GM19035 (cell line): ENCODE measurements around the gene TMEM161B.
"Not testable (repeated sequence)": the region's sequence is repeated elsewhere in the genome, so short reads cannot be mapped to it uniquely, and the experiment has no call there.

Experiments
- ATAC-seq: cut with Tn5 transposase; IDR thresholded peaks from one replicate; pipeline ENCODE4 v1.9.1; 2021; ENCODE audit not compliant: unreplicated experiment

TMEM161B gene

DNA sequence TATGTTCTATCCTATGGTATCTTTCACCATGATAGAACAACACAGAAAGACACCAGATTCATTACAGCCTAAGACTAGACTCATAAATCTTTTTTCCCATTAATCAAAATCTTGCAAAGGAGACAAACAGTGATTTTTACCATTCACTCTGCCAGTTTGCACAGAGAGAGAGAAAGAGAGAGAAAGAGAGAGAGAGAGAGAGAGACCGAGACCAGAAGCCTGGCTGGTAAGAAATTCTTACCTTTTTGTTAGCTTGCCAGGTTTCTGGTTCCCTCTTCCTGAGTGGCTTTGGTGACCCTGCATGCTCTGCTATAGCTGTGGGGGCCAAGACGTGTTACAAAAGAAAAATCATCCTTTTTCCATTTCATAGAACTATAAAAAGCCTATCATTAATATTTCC, 18.6 kb downstream of the TMEM161B start:
- no peak for ATAC-seq

DNA sequence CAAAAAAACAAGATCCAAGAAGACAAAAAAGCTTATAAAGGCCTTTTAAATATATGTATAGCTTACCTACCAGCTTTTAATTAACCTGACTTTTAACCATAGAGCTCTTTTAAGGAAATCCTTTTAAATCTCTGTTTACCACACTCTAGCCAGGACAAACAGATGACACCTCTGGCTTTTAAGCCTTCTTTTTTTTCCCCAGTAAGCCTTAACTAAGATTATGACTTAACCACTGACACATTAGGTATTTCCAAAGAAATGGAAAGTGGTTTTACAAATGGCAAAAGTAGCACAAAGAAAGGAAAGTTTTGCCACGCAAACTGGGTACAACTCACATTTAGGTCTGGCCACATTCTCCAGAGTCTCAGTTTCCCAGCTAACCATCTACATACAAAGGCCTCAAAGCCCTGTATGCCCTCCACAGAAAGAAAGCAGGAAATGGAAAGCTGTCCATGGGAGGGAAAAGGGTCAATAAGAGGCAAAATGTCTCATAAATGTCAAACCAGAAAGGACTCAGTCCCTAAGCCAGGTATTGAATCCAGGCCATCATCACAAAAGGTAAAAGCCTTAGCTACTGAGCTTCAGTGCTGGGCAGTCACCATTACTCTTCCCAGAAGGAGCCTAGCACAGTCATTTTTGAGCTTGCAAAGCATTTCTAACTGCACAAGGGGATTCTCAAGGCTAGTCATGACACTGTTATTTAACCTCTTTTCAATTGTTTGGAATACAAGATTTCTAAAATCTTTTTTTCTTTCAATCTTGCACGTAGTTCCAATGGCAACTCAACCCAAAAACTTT, 19.7 kb downstream of the TMEM161B start:
- no peak for ATAC-seq

DNA sequence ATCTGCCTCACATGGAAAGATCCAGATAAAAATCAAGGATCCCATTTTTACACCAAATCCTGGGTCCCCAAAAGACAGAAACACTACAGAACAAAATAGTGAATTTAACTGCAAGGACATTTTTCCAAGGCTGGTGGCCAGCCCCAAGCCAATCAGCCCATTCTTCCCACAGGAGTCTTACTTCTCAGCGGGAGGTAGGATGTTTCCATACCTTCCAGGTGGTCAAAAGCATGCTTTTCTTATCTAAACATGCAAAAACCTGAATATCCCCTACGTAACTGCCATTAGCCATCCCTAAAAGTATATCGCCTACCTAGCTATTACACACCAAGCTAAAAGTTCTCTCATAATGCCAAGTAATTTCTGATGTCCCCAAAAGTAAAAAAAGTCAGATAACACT, 20.6 kb downstream of the TMEM161B start:
- no peak for ATAC-seq

DNA sequence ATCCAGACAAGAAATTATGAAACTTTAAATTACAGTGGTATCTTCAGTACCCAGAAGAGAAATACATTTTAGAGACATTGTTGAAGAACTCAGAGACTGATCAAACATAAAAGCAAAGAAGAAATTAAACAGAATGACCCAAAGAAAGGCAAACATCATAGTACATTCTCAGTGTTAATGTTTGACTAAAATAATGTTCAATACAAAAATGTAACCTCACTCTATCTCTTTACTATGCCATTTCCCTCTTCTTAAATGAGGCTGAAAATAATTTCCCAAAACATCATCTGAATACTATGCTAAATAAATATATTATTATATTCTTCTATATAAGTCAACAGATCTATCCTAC, 22.8 kb downstream of the TMEM161B start:
- no peak for ATAC-seq

DNA sequence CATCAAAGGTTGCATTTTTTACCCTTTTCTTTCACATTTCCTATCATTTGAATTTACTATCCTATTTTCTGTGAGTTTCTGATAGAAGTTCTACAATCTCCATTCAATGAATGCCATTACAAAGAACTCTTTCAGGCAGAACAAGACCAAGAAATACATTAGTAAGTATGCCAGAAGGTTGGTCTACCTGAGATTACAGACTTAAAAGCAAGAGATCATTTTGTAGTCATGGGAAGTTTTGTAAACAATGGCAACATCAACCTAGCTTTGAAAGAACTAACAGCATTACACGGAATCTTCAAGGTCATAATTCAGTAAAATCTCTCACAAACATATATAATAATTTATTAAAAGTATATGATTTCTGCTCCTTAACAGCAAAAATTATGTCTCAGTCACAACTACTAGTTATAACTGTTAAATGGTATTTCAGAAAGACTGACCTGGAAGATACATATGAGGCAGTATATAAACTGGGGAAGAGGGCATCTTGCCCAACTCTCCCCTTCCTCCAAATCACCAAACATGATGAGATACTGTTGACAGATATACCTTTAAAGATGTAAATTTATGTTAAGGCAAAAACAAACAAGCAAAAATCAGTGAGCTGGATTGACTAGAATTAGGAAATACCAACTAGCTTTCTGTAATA, 23.3 kb downstream of the TMEM161B start:
- ATAC-seq = no peak

DNA sequence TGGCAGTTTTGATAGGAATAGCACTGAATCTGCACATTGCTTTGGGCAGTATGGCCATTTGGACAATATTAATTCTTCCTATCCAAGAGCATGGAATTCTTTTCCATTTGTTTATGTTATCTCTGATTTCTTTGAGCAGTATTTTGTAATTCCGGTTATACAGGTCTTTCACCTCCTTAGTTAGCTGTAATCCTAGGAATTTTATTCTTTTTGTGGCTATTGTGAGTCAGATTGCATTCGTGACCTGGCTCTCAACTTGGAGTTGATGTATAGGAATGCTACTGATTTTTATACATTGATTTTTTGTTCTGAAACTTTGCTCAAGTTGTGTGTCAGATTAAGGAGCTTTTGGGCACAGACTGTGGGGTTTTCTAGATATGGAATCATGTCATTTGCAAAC, 24.0 kb downstream of the TMEM161B start:
- ATAC-seq = no peak

DNA sequence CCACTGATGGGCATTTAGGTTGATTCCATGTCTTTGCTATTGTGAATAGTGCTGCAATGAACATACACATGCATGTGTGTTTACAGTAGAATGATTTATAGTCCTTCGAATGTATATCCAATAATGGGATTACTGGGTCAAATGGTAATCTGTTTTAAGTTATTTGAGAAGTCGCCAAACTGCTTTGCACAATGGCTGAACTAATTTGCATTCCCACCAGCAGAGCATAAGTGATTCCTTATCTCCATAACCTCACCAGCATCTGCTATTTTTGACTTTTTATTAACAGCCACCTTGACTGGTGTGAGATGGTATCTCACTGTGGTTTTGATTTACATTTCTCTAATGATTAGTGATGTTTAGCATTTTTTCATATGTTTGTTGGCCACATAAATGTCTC, 25.2 kb downstream of the TMEM161B start:
- not testable (repeated sequence) for ATAC-seq

DNA sequence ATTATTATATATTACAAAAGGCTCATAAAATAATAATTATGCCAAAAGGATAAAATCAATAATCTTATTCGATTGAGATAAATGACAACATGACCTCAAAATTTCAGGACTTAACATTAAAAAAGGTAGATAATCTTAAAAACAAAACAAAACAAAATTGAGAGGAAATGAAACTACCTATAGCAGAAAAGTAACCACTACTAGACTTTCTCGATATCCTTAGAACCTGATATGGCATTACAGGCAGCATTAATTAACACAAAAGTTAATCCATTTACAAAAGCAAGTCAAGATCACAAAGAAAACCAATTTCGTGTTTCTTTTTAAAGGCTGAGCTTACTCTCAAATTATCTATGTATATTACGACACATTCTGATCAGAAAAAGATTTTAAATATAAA, 29.9 kb downstream of the TMEM161B start:
- no peak for ATAC-seq

DNA sequence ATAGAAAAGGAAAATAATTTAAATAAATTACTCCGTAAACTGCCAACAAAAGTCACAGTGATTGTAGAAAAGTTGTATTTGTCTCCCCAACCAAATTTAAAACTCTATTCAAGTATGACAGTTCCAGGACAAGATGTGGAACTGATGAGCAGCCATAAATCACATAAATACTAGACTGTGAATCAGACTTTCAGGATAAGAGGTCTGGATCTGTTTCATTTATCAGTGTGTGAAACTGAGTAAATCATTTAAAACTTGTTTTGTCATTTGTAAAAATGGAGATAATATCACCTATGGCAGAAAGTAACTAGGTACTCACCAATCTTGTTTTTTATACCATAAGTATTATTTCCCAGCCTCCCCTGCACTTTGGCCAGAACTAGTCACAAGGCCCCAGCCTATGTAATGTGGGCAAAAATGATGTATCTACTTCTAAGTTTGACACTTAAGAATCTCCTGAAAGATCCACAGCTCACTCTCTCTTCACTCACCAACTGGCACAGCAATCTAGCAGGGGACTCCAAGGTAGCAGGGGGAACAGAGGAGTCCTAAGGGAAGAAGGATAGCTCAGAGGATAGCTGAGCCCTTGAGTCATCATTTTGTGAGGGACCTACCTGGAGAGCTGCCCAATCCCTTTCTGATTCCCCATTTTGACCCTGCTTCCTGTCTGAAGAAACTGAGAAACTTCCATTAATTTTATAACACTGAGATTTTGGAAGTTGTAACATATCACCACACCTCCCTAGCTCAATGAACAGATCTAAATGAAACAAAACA, 31.6 kb downstream of the TMEM161B start:
- no peak for ATAC-seq

DNA sequence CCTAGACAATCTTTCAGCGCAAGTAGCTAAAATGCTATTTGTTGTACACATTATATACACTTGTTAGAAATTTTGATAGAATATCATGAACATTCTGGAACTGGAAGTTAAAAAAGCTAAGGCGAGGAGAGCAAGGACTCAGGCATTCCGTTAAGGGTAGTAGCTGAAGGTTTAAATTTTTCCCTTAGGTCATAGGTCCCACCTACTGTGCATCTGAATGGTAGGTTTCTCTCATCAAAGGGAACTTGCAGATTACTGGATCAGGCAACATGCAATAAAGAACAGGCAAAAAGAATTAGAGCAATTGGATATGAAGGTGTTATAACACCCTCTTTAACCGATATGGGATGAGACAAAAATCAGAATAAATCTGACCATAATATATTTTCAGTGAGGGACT, 32.8 kb downstream of the TMEM161B start:
- ATAC-seq = no peak

DNA sequence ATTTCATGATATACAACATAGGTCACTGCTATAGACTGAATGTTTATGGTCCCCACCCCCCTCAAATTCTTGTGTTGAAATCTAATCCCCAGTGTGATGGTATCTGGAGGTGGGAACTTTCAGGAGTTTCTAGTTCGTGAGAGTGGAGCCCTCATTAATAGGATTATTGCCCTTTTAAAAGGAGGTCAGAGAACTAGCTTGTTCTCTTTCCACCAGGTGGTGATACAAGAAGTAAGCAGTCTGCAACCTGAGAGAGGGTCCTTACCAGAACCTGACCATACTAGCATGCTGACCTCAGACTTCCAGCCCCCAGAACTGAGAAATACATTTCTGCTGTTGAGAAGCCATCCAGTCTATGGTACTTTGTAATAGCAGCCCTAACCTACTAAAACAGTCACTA, 33.3 kb downstream of the TMEM161B start:
- no peak for ATAC-seq

DNA sequence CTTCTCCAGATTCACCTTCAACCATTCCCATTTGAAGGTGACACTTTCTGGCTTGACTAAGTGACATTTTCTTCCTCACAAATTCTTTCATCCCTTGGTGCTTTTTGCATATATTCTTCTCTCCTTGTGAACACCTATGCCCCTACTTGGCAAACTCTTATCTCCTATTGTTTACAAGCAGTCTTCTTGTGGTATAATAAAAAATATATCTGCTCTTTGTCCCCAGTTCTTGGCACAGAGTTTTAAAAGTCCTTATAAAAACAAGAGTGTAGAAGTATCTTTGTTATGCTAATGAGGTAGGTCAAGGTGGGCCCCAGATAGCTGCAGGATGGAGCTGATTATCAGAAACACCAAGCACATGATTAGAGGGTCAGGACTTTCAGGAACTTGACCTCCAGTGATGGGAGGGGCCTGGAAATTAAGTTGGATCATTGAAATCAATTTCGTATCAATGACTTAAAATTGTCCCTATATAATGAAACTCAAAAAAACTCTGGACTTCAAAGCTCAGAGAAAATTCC, 38.0 kb downstream of the TMEM161B start:
- ATAC-seq = no peak

DNA sequence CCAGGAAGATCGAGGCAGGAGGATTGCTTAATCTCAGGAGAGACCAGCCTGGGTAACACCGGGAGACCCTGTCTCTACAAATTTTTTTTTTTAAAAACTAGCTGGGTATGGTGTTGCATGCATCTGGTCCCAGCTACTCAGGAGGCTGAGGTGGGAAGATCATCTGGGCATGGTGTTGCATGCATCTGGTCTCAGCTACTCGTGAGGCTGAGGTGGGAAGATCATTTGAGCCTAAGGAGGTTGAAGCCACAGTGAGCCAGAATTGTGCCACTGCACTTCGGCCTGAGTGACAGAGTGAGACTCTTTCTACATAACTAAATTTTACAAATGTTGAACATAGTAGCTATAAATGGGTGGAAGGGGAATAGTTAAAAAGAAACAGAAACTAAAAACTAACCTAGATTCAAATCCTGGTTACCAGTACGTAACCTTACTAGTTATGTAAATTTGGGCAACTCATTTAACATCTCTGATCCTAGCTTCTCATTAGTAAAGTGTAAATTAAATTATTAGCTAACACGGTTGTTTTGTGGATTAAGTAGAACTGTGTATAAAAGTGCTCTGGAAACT, 41.7 kb downstream of the TMEM161B start:
- ATAC-seq = peak; percentile 71

DNA sequence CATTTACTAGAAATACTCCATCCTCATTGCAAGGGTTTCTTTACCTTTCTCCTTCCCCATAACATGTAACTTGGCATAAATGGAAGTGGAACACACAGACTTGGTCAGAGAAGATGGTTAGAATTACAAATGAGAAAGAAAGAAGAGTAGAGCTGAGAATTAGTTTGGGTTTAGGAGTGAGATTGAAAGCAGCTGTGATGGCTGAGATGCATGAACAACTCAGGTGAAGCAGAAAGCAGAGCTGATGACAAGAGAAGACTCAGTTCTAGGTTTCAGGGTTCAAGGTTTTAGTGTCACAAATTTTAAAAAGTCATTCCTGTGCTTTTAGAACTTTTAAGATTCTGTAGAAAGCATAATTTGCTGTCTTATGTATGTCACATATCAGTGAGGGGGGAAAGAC, 54.0 kb downstream of the TMEM161B start:
- no peak for ATAC-seq

DNA sequence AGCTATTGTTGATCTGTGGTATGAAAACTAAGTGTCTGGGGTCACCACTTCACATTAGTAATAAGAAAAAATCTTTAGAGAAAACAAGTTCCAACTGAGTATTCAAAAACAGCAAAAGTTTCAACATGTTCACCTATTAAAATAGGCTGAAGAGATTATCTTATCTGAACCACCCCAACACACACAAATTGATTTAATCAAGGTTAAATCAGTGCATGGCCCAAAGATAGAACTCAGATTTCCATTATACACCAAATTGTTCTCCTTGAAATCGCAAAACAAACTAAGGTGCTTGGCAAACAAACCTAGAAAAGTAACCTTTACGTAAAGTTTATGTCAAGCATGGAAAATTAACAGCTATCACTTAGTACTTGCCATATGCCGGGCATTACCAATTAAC, 61.1 kb downstream of the TMEM161B start:
- no peak for ATAC-seq

DNA sequence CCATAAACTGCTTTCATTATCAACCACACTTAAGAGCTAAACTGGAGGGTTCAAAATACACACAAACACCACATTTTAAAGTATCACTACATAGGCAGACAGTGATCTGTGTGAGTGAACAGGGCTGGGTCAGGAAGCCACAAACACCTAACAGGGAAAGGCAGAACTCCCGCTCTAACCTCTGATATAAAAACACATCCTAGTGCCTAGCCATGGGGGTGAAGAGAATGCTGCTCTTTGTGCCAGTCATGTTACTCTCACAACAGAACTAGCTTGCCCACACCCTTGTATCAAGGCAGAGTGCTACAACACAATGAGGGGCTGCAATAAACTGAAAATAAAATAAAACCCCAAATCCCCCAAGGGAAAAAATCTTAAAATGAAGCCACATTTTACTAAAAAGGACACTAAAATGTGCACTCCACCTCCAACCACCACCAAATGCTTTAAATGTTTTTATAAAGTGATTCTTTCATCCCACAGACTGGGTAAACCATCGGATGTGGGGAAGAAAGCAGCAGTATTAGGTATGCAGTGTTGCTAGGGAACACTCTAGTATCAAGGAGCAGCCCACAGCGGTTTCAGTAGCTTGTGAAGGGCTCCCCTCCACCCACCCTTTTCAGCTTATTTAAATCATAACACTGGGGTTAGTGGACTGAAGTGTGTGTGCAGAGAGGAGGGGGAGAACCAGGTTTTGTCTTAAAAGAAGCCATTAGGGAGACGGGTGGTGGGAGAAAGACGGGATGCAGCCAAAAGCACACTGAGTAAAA, 64.5 kb downstream of the TMEM161B start:
- ATAC-seq = peak; percentile 89

DNA sequence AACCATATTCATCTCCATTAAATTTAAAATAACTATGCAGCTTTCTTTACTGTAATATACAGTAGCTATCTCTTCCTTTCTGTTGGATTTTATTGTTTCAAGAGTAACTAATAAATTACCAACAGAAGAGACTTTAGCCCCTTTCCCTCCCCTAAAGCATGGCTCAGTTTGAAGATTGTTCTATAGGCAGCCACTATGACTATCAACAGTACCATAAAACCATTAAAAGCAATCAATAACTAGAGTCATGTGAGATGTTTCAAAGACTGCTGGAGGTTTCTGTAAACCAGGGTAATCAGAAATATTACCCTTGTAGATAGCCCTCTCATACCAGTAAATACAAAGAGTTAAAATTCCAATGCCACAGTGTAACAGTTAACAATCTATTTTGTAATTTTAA, 73.0 kb downstream of the TMEM161B start:
- ATAC-seq = no peak

DNA sequence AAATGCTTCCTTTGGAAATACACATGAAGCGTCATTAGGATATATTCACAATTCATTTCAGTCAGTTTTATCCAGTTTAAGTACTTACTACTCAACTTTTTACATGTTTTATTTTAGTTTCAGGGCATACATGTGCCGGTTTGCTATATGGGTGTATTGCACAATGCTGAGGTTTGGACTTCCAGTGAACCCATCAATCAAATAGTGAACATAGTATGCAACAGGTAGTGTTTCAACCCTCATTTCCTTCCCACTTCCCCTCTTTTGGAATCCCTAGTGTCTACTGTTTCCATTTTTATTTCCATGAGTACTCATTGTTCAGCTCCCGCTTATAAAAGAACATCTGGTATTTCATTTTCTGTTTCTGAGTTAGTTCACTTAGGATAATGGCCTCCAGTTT, 74.7 kb downstream of the TMEM161B start:
- ATAC-seq = no peak

DNA sequence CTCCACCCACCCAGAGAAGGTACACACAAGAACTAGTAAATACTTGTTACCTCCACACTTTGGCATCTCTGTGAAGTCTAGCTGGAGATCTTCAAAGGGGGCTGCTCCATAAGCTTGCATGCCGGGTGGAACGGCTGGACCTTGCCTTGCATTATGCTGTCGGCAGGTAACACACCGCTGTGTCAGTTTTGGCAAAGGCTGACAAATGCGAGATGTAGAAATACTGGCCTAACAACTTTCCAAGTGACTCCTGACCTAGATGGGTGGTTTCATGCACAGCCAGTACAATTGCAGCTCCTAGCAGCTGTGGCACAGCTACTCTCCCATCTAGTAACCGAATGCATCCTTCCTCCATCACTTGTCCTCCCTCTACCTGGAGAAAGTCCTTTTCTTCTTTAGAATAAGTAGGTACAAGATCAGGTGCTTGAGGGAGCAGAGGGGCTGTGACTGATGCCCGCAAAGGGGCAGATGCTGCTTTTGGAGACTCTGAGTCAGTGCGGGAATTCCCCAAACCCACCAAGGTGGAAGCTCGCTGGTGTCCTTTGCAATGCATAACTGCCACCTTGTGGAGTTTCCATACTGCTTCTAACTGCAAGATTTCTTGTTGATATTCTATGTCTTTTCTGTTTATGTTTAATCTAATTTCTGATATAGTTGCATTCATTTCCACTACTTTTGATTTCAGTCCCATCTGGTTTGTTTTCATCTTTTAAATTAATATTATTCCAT, 78.4 kb downstream of the TMEM161B start:
- ATAC-seq = no peak

DNA sequence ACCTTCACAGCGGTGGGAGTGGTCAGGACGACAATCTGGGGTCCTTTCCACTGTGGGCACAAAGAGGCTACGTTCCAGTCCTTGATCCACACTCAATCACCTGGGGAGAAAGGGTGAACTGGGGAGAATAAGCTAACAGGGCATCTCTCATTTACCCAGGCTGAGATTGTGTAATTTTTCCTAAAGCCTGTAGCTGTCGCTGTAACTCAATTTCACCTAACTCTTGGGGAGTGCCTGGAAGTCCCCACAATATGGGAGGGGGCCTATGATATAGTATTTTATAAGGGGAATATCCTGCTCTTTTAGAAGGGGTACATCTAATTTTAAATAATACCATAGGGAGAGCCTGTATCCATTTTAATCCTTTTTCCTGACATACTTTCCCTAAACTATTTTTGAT, 79.2 kb downstream of the TMEM161B start:
- not testable (repeated sequence) for ATAC-seq
